Measurements from ENCODE around the gene SLCO1B1. TPM values are rescaled to one million over a fixed set of nuclear protein-coding genes. Genes with fewer than 3 reads are reported as not detected.

Gene SLCO1B1
- total RNA-seq, 2 experiments from 2014 or later = not detected

- no peak for DNase-seq
- Mint-ChIP-seq H3K9me3 (no peaks in the 10 kb centered on the region), H3K36me3 (ENCODE audit: low read depth) (no peaks in the 10 kb centered on the region), H3K4me1 (ENCODE audit: low read depth) (no peaks in the 10 kb centered on the region), H3K4me3 (no peak overlapping the region), H3K27me3 (no peaks in the 10 kb centered on the region), H3K27ac (no peak overlapping the region)
- Histone ChIP-seq H3K27me3 (ENCODE audit: control insufficient read depth in 1 of 2, insufficient read depth in 2 of 2, low read length in 2 of 2) (no peaks in the 10 kb centered on the region), H3K27ac (ENCODE audit: low read depth in 1 of 2, low read length in 2 of 2) (no peak overlapping the region), H3K4me1 (ENCODE audit: insufficient read depth, low read length) (no peaks in the 10 kb centered on the region), H3K9me3 (ENCODE audit: control insufficient read depth in 1 of 2, insufficient read depth in 1 of 2, low read length in 2 of 2) (no peaks in the 10 kb centered on the region), H3K4me3 (ENCODE audit: low read length) (no peak overlapping the region), H3K36me3 (ENCODE audit: insufficient read depth, low read length) (no peaks in the 10 kb centered on the region)
- ATAC-seq (ENCODE audit: poor library complexity) = no peak
- ChIA-PET POLR2A (no interaction called here), CTCF (no interaction called here)
- intact Hi-C loops (cut with DNase I, micrococcal nuclease) = no loop called here
- no peak for TF ChIP-seq CTCF (IDR thresholded peaks at IDR 0.05)
These were observed 89.3 kb downstream of the SLCO1B1 start for GRCh38 chr12:21220266-21220665.

- Histone ChIP-seq H3K36me3 (ENCODE audit: insufficient read depth, low read length) (no peaks in the 10 kb centered on the region), H3K9me3 (ENCODE audit: control insufficient read depth in 1 of 2, insufficient read depth in 1 of 2, low read length in 2 of 2) (no peaks in the 10 kb centered on the region), H3K27ac (ENCODE audit: low read depth in 1 of 2, low read length in 2 of 2) (no peak overlapping the region), H3K4me3 (ENCODE audit: low read length) (no peak overlapping the region), H3K27me3 (ENCODE audit: control insufficient read depth in 1 of 2, insufficient read depth in 2 of 2, low read length in 2 of 2) (no peaks in the 10 kb centered on the region), H3K4me1 (ENCODE audit: insufficient read depth, low read length) (no peaks in the 10 kb centered on the region)
- intact Hi-C loops (cut with DNase I, micrococcal nuclease) = no loop called here
- no peaks in the 10 kb centered on the region for H3K9me3 Mint-ChIP-seq
- H3K27me3 Mint-ChIP-seq = no peaks in the 10 kb centered on the region
- H3K4me1 Mint-ChIP-seq (ENCODE audit: low read depth) = no peaks in the 10 kb centered on the region
- ChIA-PET POLR2A (no interaction called here), CTCF (no interaction called here)
- H3K4me3 Mint-ChIP-seq = no peak overlapping the region
- TF ChIP-seq CTCF (IDR thresholded peaks at IDR 0.05) = no peak
- no peak for ATAC-seq (ENCODE audit: poor library complexity)
- H3K27ac Mint-ChIP-seq = no peak overlapping the region
- no peak for DNase-seq
- no peaks in the 10 kb centered on the region for H3K36me3 Mint-ChIP-seq (ENCODE audit: low read depth)
These were observed 90.1 kb downstream of the SLCO1B1 start for GRCh38 chr12:21221072-21221471.

GRCh38 chr12:21221778-21222177 is 90.8 kb downstream of the SLCO1B1 start:
- H3K27me3 ChIP-seq (ENCODE audit: control insufficient read depth in 1 of 2, insufficient read depth in 2 of 2, low read length in 2 of 2) = no peaks in the 10 kb centered on the region
- no peak overlapping the region for H3K27ac ChIP-seq (ENCODE audit: low read depth in 1 of 2, low read length in 2 of 2)
- Mint-ChIP-seq H3K27ac (no peak overlapping the region), H3K36me3 (ENCODE audit: low read depth) (no peaks in the 10 kb centered on the region), H3K27me3 (no peaks in the 10 kb centered on the region), H3K9me3 (no peaks in the 10 kb centered on the region), H3K4me1 (ENCODE audit: low read depth) (no peaks in the 10 kb centered on the region), H3K4me3 (no peak overlapping the region)
- H3K4me3 ChIP-seq (ENCODE audit: low read length) = no peak overlapping the region
- ATAC-seq (ENCODE audit: poor library complexity) = no peak
- H3K36me3 ChIP-seq (ENCODE audit: insufficient read depth, low read length) = no peaks in the 10 kb centered on the region
- H3K9me3 ChIP-seq (ENCODE audit: control insufficient read depth in 1 of 2, insufficient read depth in 1 of 2, low read length in 2 of 2) = no peaks in the 10 kb centered on the region
- no peaks in the 10 kb centered on the region for H3K4me1 ChIP-seq (ENCODE audit: insufficient read depth, low read length)
- no peak for DNase-seq
- intact Hi-C loops (cut with DNase I, micrococcal nuclease) = no loop called here
- CTCF ChIA-PET = no interaction called here
- no peak for TF ChIP-seq CTCF (IDR thresholded peaks at IDR 0.05)
- POLR2A ChIA-PET = no interaction called here

All from CD4-positive, alpha-beta T cell (primary cell).